Activated B cell treated with CpG ODN at 0.5 μM for 24 hours (primary cell): ENCODE results near the gene WBP4. TPM values are rescaled to one million over a fixed set of nuclear protein-coding genes. Genes with fewer than 3 reads are reported as not detected.

Experiments used
- ATAC-seq: fragments of 200-7000 bp; cut with Tn5 transposase; one replicate; pipeline ENCODE4 v1.10.0; 2021; ENCODE audit warnings: low read depth, mild to moderate bottlenecking, moderate library complexity
- CTCF ChIA-PET: fragments of 350-600 bp; sonication (Branson Sonifier 250); formaldehyde crosslinking; loops from one replicate; lab custom pipeline; 2021; ENCODE audit warnings: antibody characterized with exemption; lab: Charles Lee
- POLR2A ChIA-PET: fragments of 350-600 bp; sonication (Branson Sonifier 250); formaldehyde crosslinking; loops from one replicate; lab custom pipeline; 2021; ENCODE audit warnings: antibody characterized with exemption; lab: Charles Lee
- DNase-seq: peaks from one replicate; pipeline ENCODE4 v3.0.0; 2022
- H3K27ac Mint-ChIP-seq: one replicate; pipeline ENCODE4 v1.8.0; 2020; ENCODE audit warnings: mixed read lengths
- H3K27me3 Mint-ChIP-seq: one replicate; pipeline ENCODE4 v1.8.0; 2021; ENCODE audit warnings: mixed read lengths
- H3K36me3 Mint-ChIP-seq: one replicate; pipeline ENCODE4 v1.8.0; 2021; ENCODE audit warnings: low read depth, mixed read lengths
- H3K4me1 Mint-ChIP-seq: one replicate; pipeline ENCODE4 v1.8.0; 2021; ENCODE audit warnings: mixed read lengths
- H3K4me3 Mint-ChIP-seq: one replicate; pipeline ENCODE4 v1.8.0; 2020; ENCODE audit warnings: mild to moderate bottlenecking, mixed read lengths
- H3K9me3 Mint-ChIP-seq: one replicate; pipeline ENCODE4 v1.8.0; 2020; ENCODE audit warnings: mixed read lengths
- CTCF ChIP-seq: fragments of 200-600 bp; IDR thresholded peaks from one replicate; pipeline ENCODE4 v1.8.0; 2022; ENCODE audit warnings: antibody characterized with exemption, mild to moderate bottlenecking
- intact Hi-C: fragments of 100-400 bp; cut with micrococcal nuclease; formaldehyde crosslinking; loops from one replicate; pipeline ENCODE4 v1.15.1; 2024
- total RNA-seq: library from RNA; stranded (reverse); gene quantifications from 2 replicates; pipeline ENCODE4 v1.2.3, GENCODE V29; 2022

Gene WBP4
- total RNA-seq, 1 donor from 2014 or later, result 8.6 TPM

GRCh38 chr13:41056826-41057711 is 4.2 kb upstream of the WBP4 start:
- Mint-ChIP-seq H3K27ac (no peak overlapping the region), H3K4me3 (no peak overlapping the region), H3K27me3 (peaks cover 2% of the 10 kb centered on the region), H3K36me3 (peaks cover 16% of the 10 kb centered on the region), H3K9me3 (no peaks in the 10 kb centered on the region), H3K4me1 (peaks cover 60% of the 10 kb centered on the region)
- TF ChIP-seq CTCF, result no peak
- DNase-seq (no peak), ATAC-seq (no peak)
- ChIA-PET CTCF (interaction anchor here (0.8 to 1.0 kb wide), 3 partner anchors 52 to 166 kb away, joined by 3 to 6 read pairs (median 3); no protein-coding TSS in a partner anchor), POLR2A (interaction anchor here (0.7 to 5.4 kb wide), 3 partner anchors 40 to 75 kb away, joined by 4 to 118 read pairs (median 7); partner anchors contain the start of gene ELF1)
- intact Hi-C loops, result no loop called here

GRCh38 chr13:41058295-41059070 is 2.8 kb upstream of the WBP4 start:
- H3K9me3 Mint-ChIP-seq, result no peaks in the 10 kb centered on the region
- peaks cover 2% of the 10 kb centered on the region for H3K27me3 Mint-ChIP-seq
- intact Hi-C loops, result no loop called here
- peak overlapping the region; percentile 100 for H3K27ac Mint-ChIP-seq
- CTCF ChIA-PET, result interaction anchor here (1.6 to 2.5 kb wide), 4 partner anchors 40 to 136 kb away, joined by 5 to 16 read pairs (median 10); partner anchors contain the start of gene ELF1
- no peak for TF ChIP-seq CTCF
- peak overlapping the region; percentile 1 for H3K4me3 Mint-ChIP-seq
- DNase-seq, result no peak
- POLR2A ChIA-PET, result interaction anchor here (2.9 to 5.4 kb wide), 2 partner anchors 42 to 53 kb away, joined by 10 to 118 read pairs; partner anchors contain the start of gene ELF1
- no peak for ATAC-seq
- H3K4me1 Mint-ChIP-seq, result peaks cover 58% of the 10 kb centered on the region
- H3K36me3 Mint-ChIP-seq, result peaks cover 16% of the 10 kb centered on the region

GRCh38 chr13:41059456-41060081 is 1.7 kb upstream of the WBP4 start:
- TF ChIP-seq CTCF, result no peak

GRCh38 chr13:41060082-41060723 is 1.1 kb upstream of the WBP4 start:
- intact Hi-C loops, result loop anchor here (1.0 to 5.0 kb wide), 10 partner anchors 41 to 1403 kb away; partner anchors contain the start of genes AKAP11, COG6, DGKH and ELF1
- POLR2A ChIA-PET, result interaction anchor here (0.5 to 5.4 kb wide), 26 partner anchors 10 to 1211 kb away, joined by 3 to 118 read pairs (median 4); partner anchors contain the start of genes ELF1, KBTBD7, MTRF1 and SLC25A15
- H3K36me3 Mint-ChIP-seq, result peaks cover 29% of the 10 kb centered on the region
- peaks cover 43% of the 10 kb centered on the region for H3K4me1 Mint-ChIP-seq
- CTCF ChIA-PET, result interaction anchor here (0.6 to 2.5 kb wide), 8 partner anchors 42 to 610 kb away, joined by 3 to 16 read pairs (median 4); partner anchors contain the start of gene ELF1
- ATAC-seq, result peak; percentile 45
- peak; percentile 78 for DNase-seq
- TF ChIP-seq CTCF, result no peak
- H3K4me3 Mint-ChIP-seq, result peak overlapping the region; percentile 100
- H3K9me3 Mint-ChIP-seq, result no peaks in the 10 kb centered on the region
- H3K27me3 Mint-ChIP-seq, result peaks cover 2% of the 10 kb centered on the region
- peak overlapping the region; percentile 100 for H3K27ac Mint-ChIP-seq

More at GRCh38 chr13:41059456-41060081, 1.7 kb upstream of the WBP4 start:
- peaks cover 2% of the 10 kb centered on the region for H3K27me3 Mint-ChIP-seq
- H3K9me3 Mint-ChIP-seq, result no peaks in the 10 kb centered on the region
- ChIA-PET CTCF (interaction anchor here (0.7 to 2.5 kb wide), 6 partner anchors 41 to 140 kb away, joined by 3 to 16 read pairs (median 6); partner anchors contain the start of gene ELF1), POLR2A (interaction anchor here (0.6 to 5.4 kb wide), 18 partner anchors 10 to 1211 kb away, joined by 3 to 118 read pairs (median 4); partner anchors contain the start of genes ELF1 and SLC25A15)
- no peak for DNase-seq
- H3K4me3 Mint-ChIP-seq, result peak overlapping the region; percentile 100
- peak overlapping the region; percentile 100 for H3K27ac Mint-ChIP-seq
- peaks cover 24% of the 10 kb centered on the region for H3K36me3 Mint-ChIP-seq
- ATAC-seq, result no peak
- intact Hi-C loops, result loop anchor here (1.0 to 5.0 kb wide), 10 partner anchors 40 to 1402 kb away; partner anchors contain the start of genes AKAP11, COG6, DGKH and ELF1
- H3K4me1 Mint-ChIP-seq, result peaks cover 49% of the 10 kb centered on the region
